ENCODE results near the gene ERN1.

- no peak for TF ChIP-seq CTCF (IDR thresholded peaks at IDR 0.05 in 4 of 5, conservative IDR thresholded peaks at IDR 0.05 in 1 of 5)
- TF ChIP-seq POLR2A (IDR thresholded peaks at IDR 0.05), result no peak
Measured at GRCh38 chr17:64058621-64059020, 71.3 kb downstream of the ERN1 start.

All from gastrocnemius medialis (tissue), 4 donors.